Thyroid gland (tissue), 4 donors: ENCODE results near the gene UBE2O.

Experiments
- POLR2A ChIP-seq, 2 donors: fragments of 450-650 bp; IDR thresholded peaks; one replicate each; pipeline ENCODE4 v1.6.1; 2017; ENCODE audit warnings: antibody characterized with exemption in 2 of 2, mild to moderate bottlenecking in 2 of 2, moderate library complexity in 1 of 2
- TF ChIP-seq, protein P1 (sequence below), 6 experiments: fragments of 200-600 bp in 3 of 6; fragments of 450-650 bp in 3 of 6; sonication (generic) in 3 of 6; IDR thresholded peaks; one replicate each; pipeline ENCODE4 v1.5.1; 2016 to 2019; ENCODE audit warnings: antibody characterized with exemption in 6 of 6, mild to moderate bottlenecking in 2 of 6, inconsistent platforms in 1 of 6, moderate library complexity in 1 of 6

DNA sequence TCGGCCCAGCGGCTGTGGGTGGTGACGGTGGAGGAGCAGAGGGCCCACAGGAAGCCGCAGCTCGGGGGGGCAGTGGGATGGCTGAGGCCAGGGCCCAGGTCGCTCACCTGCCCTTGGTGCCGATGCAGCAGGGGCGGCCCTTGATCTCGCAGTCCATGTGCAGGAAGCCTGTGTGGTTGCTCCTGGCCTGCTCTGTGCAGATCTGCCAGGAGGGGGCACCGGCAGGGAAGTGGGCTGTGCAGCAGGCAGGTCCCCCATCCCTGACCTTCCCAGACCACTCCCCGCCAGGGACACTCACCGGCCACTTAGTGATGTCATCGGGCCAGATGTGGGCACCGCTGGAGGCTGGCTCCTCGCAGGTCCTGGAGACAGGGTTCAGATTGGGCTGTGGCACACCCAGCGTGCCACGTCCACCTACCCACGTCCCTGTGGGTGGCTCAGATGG is 20.6 kb upstream of the UBE2O start:
- no peak for TF ChIP-seq POLR2A (IDR thresholded peaks at IDR 0.05)
- TF ChIP-seq, protein P1, sequence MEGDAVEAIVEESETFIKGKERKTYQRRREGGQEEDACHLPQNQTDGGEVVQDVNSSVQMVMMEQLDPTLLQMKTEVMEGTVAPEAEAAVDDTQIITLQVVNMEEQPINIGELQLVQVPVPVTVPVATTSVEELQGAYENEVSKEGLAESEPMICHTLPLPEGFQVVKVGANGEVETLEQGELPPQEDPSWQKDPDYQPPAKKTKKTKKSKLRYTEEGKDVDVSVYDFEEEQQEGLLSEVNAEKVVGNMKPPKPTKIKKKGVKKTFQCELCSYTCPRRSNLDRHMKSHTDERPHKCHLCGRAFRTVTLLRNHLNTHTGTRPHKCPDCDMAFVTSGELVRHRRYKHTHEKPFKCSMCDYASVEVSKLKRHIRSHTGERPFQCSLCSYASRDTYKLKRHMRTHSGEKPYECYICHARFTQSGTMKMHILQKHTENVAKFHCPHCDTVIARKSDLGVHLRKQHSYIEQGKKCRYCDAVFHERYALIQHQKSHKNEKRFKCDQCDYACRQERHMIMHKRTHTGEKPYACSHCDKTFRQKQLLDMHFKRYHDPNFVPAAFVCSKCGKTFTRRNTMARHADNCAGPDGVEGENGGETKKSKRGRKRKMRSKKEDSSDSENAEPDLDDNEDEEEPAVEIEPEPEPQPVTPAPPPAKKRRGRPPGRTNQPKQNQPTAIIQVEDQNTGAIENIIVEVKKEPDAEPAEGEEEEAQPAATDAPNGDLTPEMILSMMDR (IDR thresholded peaks at IDR 0.05) = no peak
